GM21717 (cell line): ENCODE data around the gene CIP2A.
"Not testable (repeated sequence)": the region's sequence is repeated elsewhere in the genome, so short reads cannot be mapped to it uniquely, and the experiment has no call there.

Experiments used
- ATAC-seq: cut with Tn5 transposase; IDR thresholded peaks from one replicate; pipeline ENCODE4 v1.9.1; 2021; ENCODE audit warnings: mild to moderate bottlenecking, moderate library complexity; ENCODE audit not compliant: unreplicated experiment

CIP2A gene

DNA sequence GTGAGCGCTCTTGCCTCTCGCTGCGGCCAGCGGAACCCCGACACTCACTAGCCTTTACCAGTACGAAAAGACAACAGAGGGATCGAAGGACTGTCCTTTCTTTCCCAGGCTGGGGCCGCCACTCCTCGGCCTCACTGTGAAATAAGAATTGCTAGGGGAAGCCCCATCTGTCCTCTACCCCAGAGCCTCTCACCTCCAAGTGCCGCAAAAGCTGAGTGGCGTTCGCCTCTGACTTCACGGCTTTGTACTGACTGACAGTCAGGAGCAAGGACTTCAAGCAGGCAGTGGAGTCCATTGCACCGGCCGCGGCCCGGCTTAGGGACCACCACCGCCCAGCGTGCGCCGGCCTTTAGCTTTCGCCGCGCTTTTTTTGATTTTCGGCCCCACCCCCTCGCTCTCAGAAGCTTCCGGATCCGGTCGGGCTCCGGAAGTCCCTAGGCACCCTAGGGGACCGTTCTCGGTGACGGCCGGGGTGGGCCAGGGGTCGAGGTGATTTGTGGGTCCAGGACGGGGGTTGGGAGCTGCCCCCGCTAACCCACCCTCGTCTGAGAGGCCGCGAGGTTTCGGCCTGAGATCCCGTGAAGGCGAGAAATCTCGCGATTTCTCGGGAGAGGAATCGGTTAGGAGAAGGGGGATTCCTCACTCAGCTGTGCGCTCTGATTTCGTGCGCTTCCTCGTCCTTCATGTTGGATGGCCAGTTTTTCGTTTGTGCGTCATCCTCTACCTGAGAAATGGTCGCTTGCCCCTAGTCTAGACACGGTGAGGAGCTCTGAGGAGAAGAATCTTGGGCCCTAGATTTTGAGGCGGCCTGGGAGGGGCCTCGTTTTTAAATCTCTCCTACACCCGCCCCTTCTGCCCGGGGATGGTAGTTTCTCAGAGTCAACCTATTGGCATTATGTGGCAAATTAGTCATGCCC, at the start of gene CIP2A, which contains the start of gene DZIP3:
CIP2A (minus strand) TSS at position 358 of the 917 bp plus-strand sequence; CDS start at position 295, 63 bp downstream.
DZIP3 (plus strand) TSS at position 642 of the 917 bp plus-strand sequence. CDS start 15,685 bp downstream, outside the sequence.
- peak; percentile 93 for ATAC-seq

GRCh38 chr3:108629974-108630373, 40.7 kb upstream of the CIP2A start:
- no peak for ATAC-seq

- no peak for ATAC-seq
Observed at GRCh38 chr3:108623504-108623903, 34.3 kb upstream of the CIP2A start.

- no peak for ATAC-seq
Observed at GRCh38 chr3:108620250-108620649, 31.0 kb upstream of the CIP2A start.

- ATAC-seq: not testable (repeated sequence)
Observed at GRCh38 chr3:108616090-108616489, 26.9 kb upstream of the CIP2A start.

DNA sequence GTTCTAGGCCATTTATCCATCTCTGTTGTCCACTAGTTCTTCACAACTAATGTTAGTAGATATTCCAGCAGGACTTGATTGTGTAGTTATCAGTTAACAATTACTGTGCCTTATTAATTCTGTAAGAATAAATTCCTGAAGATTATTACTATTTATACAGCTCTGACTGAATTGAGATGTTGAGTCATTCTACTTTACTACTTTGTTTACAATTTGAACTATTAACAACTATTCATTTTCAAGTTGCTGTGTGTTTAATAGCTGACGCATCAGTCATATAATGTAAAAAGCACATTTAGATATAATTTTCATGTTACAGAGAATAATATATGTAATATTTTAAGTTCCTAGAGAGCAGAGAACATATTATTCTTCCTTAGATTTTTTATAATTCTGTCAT, 21.4 kb upstream of the CIP2A start:
- ATAC-seq: no peak

- ATAC-seq: no peak
Observed at GRCh38 chr3:108608750-108609149, 19.5 kb upstream of the CIP2A start.

DNA sequence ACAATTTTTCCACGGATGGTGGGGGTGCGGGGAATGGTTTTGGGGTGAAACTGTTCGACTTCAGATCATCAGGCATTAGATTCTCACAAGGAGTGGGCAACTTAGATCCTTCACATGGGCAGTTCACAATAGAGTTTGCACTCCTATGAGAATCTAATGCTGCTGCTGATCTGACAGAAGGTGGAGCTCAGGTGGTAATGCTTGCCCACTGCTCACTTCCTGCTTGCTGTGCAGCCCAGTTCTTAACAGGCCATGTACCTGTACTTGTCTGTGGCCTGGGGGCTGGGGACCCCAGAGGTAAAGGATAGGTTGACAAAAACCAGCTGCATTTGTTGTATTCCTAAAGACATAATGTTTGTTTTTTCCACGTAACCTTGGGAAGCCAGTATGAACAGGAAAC, 16.3 kb upstream of the CIP2A start:
- no peak for ATAC-seq

- no peak for ATAC-seq
Observed at GRCh38 chr3:108605028-108605427, 15.8 kb upstream of the CIP2A start.

GRCh38 chr3:108603691-108604090, 14.5 kb upstream of the CIP2A start:
- no peak for ATAC-seq

- no peak for ATAC-seq
Observed at GRCh38 chr3:108602935-108603294, 13.7 kb upstream of the CIP2A start.

GRCh38 chr3:108602249-108602934, 13.2 kb upstream of the CIP2A start:
- ATAC-seq: peak; percentile 58

- ATAC-seq: no peak
Observed at GRCh38 chr3:108599677-108600409, 10.6 kb upstream of the CIP2A start.

GRCh38 chr3:108598375-108598774, 9.1 kb upstream of the CIP2A start:
- no peak for ATAC-seq

DNA sequence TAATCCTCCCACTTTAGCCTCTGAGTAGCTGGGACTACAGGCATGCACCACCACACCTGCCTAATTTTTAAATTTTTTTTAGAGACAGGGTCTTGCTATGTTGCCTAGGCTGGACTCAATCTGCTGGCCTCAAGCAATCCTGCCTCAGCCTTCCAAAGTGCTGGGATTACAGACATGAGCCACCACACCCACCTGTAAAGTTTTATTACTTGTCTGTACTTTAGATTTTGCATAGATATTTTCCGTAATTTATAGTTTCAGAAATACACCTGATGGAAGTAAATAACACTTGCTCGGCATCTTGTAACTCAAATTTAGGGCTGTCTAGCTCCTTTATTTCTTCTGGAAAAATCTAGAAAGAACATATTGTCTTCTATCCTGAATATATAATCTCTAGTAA, 6.1 kb upstream of the CIP2A start:
- no peak for ATAC-seq

GRCh38 chr3:108590460-108590859, 1.2 kb upstream of the CIP2A start:
- no peak for ATAC-seq

DNA sequence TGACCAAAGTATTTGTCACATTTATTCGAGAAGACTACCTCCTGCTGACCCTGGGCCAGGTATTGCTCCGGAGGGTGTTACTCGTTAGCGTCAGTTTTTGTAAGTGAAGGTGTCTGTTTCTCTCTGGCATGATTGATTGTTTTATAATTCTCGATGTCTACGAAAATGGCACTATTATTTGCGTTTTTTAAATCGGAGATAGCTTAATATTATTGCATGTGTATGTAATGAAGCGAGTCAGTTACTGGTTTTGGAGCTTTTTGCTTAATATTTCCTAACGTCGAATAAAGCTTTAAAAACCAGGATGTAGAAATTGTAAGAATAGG, 723 bp upstream of the CIP2A start:
- ATAC-seq: no peak

DNA sequence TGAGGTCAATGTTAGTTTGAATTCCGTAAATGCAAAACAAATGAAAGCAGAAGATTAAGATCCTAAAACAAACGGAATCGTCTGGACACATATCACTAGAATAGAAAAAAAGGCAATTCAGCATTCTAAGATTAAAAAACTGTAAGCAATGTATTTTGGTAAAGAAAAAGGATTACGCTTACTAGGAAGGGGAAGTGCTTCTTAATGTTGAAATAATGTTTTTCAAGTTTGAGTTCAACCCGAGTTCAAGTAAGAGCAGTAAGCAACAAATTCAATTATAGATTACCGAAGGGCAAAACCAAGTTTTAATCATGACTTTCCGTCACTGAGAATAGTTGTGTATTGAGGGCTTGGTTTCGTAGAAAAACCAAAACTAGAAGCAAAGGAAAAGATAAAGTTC, 637 bp downstream of the CIP2A start:
- ATAC-seq: no peak

- ATAC-seq: no peak
Observed at GRCh38 chr3:108578064-108578463, 11.2 kb downstream of the CIP2A start.

- ATAC-seq: no peak
Observed at GRCh38 chr3:108569336-108569735, 19.9 kb downstream of the CIP2A start.

DNA sequence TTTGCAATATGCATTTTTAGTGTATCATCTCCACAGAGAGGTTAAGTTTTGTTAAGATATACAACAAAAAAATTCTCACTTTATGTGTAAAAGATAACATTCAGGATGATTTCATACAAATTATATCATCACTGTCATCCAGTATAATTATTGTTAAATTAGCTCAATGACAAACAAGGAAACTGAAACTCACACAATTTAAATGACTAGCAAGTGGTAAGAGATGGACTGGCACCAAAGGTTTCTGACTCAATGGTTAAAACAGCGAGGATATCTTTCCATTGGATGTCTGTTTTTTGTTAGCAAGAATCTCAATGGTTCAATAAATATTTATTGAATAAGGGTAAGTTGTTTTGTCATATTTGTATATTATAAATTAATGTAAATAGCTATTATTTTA, 22.6 kb downstream of the CIP2A start:
- ATAC-seq: no peak
